Midbrain (tissue), 1 donor: ENCODE results near the gene JOSD1.

Experiments used
- DNase-seq: peaks from one replicate; lab custom pipeline; 2025; lab: John Stamatoyannopoulos, UW

Gene JOSD1

DNA sequence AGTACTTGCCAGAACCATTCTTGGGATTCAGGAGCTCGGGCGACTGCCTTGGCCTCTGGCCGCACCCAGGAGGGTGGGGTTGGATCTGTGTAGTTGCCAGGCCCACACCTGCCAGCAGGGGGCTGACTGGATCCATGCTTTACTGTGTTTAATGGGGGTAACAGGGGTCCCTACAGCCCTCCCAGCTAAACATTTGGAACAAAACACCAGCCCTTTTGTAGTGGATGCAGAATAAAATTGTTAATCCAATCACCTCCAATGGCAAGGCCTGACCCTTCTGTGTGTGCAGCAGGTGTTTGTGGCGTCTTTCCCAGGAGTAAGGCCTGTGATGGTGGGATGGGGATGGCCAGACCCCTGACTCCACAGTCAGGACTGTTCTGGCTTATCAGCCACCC lies 32.6 kb upstream of the JOSD1 start:
- DNase-seq, result peak; percentile 67

DNA sequence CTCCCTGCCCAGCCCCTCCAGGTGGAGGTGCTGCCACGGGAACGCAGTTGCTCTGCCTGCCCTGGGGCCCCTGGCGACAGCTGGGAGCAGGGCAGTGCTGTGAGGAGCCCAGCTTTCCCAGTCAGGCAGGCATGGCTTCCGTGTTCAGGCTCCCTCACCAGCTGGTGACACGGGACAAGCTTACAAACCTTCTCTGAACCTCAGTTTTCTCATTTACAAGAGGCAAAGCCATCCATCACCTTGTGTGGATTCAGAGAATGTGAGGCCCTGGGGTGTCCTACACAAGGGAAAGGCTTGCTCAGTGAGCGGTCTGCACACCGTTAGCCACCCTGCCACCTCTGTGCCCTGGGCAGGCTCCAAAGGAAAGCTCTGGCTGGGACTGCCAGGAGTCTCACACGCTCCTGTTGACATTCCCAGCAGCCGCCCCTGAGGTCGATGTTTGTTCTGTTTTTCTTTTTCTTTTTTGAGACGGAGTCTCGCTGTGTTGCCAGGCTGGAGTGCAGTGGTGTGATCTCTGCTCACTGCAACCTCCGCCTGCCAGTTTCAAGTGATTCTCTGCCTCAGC lies 31.6 kb upstream of the JOSD1 start:
- DNase-seq, result peak; percentile 37

DNA sequence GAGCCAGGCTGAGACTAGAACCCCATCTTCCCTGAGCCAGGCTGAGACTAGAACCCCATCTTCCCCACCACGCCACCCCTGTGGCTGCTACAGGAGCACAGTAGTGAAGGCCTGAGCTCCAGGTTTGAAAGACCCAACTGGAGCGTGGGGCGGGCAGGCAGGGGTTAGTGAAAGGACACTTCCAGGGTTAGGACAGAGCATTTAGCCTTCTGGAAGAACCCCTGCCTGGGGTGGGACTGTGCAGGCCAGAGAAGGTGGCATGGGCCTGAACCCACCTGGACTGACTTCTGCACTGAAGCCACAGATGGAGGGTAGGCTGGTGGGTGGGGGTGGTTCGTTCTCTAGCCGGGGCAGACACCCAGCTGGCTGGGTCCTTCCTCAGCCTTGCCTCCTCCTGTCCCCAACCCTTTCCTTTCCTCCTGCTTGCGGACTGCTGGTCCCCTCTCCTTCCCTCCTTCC lies 31.0 kb upstream of the JOSD1 start:
- DNase-seq, result no peak

DNA sequence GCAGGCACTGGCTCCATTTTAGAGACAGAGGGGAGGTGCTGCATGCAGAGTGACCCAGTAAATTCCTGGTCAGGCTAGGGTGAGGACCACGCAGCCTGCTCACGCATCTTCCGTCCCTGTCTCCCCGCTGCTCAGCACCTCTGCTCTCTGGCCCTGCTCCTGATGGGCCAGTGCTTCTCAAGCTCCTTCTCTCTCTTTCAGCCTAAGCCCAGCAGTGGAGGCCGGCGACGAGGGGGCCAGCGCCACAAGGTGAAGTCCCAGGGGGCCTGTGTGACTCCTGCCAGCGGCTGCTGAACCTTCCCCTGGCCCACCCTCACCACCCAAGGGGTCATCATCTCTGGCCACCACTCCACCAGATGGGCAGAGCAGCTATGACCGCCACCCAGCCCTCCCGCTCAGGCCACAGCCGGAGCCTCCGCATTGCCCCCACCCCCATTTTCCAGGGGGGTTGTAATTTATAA lies 29.7 kb upstream of the JOSD1 start:
- DNase-seq, result no peak

DNA sequence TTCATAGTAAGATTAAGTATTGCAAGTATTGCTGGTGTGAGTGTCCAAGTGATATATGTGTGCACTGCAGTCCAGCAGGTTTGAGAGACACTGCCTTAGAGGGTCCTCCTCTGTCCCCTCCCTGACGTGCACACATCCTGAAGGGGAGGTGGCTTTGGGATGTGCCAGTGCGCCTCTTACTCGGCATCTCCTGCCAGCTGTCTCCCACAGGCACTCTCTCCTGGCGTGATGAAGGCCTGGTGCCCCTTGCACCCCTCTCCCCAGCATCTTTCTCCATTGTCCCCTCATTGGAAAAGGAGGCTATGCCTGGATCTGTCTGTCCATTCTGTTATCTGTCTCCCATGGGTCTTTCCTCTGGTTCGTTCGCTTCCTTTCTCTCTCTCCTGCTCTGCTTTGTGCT lies 29.2 kb upstream of the JOSD1 start:
- DNase-seq, result no peak

DNA sequence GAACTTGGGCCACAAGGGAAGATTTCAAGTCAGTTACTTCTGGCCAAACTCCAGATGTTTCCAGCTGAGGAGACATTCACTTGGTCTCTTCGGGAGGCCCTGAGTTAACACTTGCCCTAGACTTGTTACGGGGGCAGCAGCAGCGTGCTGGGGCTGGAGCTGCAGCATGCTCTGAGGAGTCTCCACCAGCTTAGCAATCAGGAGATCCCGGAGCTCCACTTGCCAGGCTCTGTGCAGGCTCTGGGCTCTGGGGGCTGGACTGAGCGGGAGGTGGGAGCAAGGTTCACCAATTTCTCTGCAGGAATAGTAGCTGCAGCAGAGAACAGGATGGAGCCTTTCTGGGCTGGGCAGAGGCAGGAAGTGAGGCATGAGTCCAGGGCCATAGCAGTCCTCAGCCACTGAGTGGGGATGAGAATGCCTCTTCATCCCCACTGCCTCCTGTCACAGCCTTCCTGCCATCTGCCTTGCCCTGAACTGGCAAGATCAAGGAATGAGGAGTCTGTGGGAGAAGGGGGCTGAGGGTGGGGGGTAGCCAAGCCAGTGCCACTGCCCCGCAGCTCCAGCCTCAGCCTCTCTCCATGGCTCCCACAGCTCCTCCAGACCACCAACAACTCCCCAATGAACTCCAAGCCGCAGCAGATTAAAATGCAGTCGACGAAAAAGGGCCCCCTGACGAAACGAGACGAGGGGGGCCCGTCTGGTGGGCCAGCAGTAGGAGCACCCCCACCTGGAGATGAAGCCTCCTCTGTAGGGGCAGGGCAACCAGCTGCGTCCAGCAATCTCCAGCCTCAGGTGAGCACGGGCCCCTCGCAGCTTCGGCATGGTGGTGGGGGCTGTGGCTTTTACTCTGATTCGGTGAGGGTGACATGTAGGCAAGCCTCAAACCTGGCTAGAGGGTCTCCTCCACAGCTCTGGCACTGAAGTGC lies 28.4 kb upstream of the JOSD1 start:
- no peak for DNase-seq

DNA sequence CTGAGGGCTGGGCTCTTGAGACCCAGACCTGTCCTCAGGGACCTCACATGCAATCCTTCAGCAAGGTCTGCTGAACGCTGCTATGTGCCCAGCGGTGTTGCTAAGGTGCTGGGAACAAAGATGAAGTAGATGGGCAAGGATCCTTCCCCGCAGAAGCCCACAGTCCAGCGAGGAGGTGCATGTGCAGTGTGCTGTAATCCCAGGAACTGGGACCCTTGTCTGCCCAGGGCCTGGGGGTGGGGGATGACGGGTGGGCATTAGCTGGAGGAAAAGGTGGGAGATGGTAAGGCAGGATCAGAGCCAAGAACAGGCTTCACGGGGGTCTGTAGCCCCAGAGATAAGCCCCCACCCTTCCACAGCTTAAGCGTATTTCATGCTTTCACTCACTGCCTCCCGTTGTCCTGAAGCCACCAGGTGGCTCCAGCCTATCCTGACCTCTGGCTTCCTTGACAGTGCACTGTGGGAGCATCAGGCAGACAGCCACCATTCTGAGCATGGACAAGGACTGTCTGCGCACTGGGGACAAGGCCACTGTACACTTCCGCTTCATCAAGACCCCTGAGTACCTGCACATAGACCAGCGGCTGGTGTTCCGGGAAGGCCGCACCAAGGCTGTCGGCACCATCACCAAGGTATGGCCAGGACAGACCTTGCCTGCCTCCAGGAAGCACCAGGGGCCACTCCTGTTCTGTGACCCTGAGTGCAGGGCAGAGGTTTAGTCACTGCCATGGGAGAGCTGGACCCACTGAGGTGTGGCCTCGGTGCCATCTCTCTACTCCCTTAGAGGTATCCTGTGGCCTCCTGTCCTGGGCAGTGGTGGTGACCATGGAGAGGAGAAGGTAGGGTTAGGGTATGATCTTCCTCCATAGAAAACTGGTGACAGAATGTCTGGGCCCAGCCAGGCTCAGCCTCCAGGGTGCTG lies 27.0 kb upstream of the JOSD1 start:
- no peak for DNase-seq

DNA sequence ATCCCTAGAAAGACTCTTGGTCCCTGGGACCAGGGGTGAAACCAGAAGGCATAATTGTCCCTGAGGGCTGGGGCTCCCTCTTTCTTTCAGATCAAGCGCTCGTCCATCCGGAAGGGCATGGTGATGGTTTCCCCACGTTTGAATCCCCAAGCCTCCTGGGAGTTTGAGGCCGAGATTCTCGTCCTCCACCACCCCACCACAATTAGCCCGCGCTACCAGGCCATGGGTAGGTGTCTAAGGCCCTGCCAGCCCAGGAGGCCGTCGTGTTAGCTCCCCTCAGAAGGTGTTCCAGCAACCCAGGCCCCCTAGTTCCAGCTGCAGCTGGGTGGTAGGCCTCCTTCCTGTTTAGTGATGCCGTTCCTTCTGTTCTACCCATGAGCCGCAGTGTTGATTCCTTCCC lies 26.4 kb upstream of the JOSD1 start:
- no peak for DNase-seq

DNA sequence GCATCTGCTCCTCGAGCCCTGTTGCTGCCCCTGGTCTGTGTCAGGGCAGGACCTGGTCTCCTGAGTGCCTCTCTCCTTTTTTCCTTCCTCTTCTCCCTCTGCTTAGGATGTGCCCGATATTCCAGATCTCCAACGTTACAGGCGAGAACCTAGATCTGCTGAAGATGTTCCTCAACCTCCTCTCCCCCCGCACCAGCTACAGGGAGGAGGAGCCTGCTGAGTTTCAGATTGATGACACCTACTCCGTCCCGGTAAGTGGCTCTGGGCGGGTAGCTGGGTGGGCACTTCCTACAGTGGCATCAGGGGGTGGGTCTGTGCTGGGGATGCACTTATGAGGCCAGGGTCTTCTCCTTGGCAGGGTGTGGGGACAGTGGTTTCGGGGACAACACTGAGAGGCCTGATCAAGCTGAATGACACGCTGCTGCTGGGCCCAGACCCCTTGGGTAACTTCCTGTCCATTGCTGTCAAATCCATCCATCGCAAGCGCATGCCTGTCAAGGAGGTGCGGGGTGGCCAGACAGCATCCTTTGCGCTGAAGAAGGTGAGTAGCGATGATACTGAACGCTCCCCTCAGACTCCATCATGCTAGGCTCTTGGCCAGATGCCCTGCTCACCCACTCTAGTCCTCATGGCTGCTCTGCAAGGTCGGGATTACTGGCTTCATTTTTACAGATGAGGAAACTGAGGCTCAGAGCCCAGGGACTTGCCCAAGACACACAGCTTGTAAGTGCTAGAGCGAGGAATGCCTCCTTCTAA lies 25.3 kb upstream of the JOSD1 start:
- DNase-seq, result no peak

DNA sequence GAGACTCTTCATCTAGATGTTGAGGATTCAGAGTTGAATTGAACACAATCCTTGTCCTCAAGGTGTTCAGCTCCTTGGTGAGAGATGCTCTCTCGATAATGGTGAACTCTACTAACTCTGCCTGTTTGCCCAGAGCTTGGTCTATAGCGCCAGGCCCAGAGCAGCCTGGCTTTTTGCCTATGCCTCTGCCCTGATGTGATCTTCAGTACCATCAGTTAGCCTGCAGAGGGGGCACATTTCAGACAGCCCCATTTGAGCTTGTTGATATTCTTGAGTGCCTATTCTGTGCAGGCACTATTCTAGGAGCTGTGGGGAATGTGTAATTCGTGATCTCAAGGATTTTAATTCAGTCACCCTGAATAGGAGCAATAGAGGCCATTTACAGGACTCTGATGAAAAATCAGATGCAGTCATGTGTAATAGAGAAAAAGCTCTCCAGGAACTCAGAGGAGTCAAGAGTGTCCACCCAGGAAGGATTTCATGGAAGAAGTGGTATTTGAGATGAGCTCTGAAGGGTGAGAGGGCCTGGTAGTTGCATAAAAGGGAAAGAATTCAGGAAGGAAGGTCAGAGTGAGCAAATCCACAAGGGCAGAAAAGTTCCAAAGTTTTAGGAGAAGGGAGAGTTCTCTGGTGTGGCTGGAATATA lies 24.3 kb upstream of the JOSD1 start:
- DNase-seq, result peak; percentile 77

DNA sequence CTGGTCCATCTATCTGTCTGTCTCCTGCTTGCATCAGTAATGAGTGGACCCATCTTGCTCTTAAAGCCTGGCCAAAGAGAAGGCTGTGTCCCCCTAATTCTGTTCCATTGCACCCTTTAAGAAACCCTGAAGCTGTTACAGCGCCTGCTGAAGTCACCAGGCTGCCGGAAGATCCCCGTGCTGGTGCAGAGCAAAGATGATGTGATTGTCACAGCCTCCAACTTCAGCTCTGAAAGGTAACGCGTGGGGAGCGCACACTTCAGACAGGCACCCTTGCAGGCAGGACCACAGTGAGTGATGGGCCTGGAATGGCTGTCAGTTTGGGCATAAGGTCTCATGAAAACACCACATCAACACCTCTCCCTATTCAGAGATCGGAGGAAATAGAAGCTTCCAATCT lies 23.4 kb upstream of the JOSD1 start:
- DNase-seq, result no peak

DNA sequence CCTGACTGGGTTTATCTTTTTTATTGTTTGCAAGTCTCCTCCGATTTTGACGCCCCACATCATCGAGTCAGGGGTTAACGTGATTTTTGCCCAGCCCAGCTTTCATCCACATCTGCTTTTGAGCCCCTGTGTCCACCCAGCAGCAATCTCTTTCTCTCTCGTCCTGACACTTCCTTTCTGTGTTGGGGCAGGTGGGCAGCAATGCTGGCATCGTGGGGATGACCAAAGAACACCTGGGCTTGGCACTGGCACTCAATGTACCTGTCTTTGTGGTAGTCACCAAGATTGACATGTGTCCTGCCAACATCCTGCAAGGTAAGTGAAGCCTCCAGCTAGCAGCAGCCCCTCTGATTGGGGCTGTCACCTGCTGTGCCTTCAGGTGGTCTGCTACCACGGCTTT lies 20.8 kb upstream of the JOSD1 start:
- no peak for DNase-seq

DNA sequence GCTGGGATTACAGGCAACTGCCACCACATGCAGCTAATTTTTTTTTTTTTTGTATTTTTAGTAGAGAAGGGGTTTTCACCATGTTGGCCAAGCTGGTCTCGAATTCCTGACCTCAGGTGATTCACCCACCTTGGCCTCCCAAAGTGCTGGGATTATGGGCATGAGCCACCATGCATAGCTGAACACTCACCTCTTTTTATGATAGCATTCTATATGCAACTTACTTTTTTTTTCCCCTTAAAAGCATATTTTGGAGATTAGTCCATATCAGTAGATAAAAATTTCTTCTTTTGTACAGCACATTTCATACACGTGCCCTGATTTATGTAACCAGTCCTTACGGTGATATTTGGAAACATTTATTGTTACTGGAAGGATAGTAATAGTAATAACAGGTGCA lies 19.6 kb upstream of the JOSD1 start:
- DNase-seq, result no peak

DNA sequence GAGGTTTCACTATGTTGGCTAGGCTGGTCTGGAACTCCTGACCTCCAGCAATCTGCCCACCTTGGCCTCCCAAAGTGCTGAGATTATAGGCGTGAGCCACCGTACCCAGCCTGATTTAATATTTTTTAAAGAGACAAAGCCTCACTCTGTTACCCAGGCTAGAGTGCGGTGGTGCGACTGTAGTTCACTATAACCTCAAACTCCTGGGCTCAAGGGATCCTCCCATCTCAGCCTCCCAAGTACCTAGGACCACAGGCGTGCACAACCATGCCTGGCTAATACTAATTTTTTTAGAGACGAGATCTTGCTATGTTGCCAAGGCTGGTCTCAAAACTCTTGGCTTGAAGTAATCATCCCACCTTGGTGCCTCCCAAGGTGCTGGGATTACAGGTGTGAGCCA lies 18.5 kb upstream of the JOSD1 start:
- no peak for DNase-seq

DNA sequence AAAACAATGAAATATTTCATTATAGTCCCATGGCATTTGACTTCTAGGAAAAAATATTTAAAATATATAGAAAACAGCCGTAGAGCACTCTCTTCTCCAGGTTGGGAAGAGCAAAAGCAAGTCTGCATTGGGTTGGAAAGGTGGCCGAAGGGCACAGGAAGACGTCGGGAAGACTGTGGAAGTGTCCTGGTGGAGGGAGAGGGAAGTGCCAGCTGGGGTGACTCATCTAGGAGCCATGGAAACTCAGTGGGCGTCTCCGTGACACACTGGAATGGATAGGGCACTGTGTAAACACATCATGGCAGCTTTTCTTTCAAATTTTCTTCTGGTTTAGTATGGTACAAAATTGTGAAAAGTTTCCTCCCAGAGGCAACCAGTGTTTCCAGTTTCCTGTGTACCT lies 17.7 kb upstream of the JOSD1 start:
- no peak for DNase-seq

DNA sequence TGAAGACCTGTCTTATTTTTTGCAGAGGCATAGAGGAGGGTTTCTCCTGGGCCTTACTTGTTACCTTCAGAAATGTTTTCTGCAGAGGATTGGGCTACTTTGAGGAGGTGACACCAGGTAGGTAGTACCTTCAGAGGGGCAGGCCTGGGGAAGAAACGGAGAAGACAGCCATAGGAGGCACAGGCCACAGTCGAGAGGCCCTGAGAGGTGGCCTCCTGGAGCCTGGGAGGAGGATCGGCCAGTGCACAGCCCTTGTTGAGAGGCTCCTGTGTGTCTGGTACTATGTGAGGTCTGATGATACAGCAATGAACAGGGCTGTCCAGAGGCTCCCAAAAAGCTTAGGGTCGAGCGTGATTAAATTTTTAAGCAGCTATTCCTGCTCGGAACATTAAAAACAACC lies 16.5 kb upstream of the JOSD1 start:
- DNase-seq, result no peak

DNA sequence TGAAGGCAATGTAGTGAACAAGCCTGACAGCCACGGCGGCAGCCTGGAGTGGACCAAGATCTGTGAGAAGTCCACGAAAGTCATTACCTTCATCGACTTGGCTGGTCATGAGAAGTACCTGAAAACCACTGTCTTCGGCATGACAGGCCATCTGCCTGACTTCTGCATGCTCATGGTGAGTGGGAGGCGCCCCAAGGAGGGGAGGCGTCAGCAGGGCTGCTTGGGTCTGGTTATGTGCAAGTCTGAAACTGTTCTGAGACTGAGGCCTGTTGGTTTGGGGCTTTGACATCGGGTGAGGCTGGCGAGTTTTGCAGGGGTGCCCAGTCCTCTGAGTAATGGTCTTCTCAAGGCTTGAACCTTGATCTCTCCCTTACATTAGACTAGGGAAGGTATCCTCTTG lies 16.1 kb upstream of the JOSD1 start:
- DNase-seq, result no peak

DNA sequence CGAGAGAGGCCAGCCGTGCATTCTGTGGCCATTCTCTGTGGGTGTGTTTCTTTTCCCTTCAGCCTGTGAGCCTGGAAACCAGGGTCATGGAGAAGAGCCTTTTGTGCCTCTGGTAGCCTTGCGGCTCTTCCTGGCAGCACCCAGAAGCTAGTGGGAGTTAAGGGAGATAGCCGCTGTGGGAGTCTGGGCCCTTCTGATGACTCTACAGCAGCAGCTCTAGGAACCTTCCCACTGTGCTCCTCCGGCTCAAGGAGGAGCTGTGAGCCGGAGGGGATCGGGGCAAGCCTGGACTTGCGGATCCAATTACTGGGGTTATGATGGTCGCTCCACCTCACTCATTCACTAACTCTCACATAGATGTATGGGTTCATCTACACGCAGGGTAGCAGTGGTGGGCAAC lies 15.5 kb upstream of the JOSD1 start:
- no peak for DNase-seq

DNA sequence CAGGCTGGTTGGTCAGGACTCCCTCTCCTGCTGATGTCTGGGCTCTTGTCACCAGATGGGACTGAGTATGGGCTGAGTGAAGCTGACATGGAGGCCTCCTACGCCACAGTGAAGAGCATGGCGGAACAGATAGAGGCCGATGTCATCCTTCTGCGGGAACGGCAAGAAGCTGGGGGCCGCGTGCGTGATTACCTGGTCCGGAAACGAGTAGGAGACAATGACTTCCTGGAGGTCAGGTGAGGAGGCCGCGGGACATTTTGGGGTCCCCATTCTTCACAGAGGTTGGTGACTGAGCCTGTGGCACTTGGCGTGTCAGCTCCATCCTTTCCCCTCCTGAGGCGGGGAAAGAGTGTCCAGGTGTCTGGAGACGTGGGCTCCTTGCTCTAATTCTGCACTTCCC lies 15.1 kb upstream of the JOSD1 start:
- no peak for DNase-seq

DNA sequence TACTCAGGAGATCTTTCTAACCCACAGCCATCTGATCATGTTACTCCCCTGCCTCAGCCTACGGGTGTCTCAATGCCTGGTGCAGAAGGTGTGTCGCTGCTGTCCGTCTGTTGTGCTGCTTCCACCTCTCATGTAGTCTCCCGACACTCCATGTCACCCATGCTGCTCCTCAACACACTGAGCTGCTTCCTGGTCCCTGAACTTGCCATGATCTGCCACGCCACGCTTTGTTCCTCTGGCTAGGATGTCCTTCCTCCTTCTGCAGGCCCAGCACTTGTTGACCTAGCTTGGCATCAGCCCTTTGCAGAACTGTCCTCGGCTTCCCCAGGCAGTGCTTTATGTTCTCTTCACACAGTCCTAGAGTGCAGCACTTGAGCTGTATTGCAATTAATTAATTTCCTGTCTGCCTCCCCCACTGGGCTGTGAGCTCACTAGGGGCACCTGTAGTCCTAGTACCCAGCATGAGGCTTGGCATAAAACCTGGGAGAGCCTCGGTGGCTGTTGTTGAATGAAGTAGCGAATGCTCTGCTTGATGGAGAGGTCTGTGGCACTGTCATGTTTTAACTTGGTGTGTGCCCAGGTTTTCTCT lies 14.5 kb upstream of the JOSD1 start:
- no peak for DNase-seq

DNA sequence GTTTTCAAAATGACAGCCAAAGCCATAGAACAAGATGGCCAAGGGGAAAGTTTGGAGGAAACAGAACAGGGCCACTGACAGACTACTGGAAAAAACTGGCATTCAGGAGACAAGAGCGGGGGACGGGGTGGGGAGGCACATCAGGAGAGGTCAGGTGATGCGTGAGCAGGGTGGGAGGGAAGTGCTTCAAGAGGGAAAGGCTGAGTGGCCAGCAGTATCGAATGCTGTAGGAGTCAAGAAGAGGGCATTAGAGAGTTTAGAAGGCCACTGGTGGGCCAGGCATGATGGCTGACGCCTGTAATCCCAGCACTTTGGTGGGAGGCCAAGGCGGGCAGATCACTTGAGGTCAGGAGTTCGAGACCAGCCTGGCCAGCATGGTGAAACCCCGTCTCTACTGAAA lies 13.2 kb upstream of the JOSD1 start:
- DNase-seq, result no peak
